CD4-positive, alpha-beta T cell treated with Interleukin-12 subunit alpha and Interleukin-12 subunit beta, for 1 hour (primary cell): Measurements from ENCODE around the gene CSTPP1.
"Not testable (repeated sequence)": the region's sequence is repeated elsewhere in the genome, so short reads cannot be mapped to it uniquely, and the experiment has no call there.

Experiments
- DNase-seq: peaks from one replicate; pipeline ENCODE4 v3.0.0-alpha.2; 2020

The CSTPP1 gene

DNA sequence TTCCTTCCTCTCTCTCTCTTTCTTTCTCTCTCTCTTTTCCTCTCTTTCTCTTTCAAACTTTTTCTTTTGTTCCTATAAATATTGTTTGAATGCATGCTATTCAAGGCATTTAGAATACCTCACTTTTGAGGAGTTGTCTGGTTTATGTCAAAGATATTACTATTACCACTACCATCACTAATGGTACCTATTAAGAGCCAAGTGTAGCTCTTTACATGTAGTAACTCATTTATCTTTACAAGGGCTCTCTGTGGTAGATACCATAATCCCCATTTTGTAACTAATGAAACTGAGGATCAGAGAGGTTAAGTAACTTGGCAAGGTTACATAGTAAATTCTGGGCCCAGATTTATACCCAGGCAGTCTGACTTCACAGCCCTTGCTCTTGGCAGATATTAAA is 116.0 kb downstream of the CSTPP1 start:
- no peak for DNase-seq

DNA sequence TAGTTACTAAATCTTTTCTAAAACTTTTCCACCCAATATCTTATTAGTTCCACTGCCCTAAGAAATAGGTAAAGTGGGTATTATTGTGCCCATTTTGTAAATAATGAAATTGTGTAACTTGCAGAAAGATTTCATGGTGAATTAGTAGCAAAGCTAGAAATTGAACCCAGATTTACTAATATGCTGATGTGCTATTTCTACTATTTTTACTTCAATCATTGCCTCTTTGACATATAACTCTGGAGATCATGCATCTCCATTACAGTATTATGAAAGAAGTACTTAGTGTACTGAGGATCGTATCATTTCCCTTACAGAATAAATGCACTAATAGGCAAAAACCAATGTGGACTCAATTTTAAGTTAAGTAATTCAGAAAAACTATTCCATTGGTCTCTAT is 119.0 kb downstream of the CSTPP1 start:
- no peak for DNase-seq

DNA sequence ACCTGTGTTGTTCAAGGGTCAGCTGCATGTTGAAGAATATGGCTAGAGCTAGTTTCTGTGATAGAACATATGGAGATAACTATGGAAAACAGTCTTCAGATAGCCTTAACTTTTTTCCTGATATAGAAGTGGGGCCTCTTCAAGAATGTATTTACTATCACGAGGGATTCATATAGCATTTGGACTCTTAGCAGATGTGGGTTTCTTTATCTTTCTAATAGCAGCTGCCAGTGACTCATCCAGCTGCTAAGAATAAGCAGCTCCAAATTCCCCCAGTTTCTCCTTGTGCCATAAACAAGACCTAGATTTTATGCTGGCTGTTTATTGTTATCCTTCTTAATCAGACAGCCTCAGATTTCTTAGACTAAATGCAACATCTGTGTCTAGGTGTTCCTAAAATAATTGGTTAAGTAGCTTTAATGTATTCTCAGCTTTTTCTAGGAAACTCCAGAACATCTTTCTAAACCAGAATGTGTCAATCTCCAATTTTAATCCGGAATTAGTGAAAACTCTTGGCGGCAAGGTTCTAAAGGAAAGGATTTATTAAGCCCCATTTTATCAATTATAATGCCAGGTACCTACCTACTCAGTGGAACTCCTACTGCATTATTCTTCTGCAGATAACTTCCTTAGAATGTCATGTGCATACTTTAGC is 119.8 kb downstream of the CSTPP1 start:
- no peak for DNase-seq

DNA sequence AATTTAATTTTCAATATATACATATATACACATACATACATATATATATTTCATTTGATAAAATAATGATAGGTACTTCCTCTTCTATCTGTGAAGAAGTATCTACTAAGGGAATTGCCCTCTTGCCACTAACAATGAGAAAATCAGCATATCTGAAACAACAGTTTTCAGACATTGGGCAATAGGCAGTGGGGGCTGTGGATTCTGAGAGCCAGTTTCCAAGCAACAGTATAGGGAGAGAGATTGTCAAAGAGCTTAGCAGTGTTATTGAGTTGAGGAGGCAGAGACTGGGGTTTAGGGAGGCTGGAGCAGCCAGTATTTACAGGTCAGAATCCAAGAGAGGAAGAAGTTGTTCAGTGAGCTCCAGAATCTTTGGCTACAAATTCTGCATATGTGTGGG is 120.8 kb downstream of the CSTPP1 start:
- DNase-seq: no peak

DNA sequence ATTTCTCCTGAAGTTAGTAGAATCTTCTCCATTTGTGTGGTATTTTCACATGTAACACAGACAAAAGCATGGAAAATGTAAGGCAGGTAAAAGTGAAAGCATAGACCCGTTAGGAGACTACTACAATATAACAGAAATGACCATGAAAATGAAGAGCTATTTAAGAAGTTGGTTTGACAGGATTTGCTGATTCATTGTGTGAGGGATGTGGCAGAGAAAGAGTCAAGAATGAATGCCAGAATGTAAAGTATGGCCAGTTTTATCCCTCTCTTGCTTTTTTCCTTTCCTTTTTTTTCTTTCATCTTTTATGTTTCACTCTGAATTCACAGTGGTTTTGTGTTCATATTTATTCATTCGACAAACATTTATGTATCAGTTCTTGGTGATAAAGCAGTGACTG is 124.2 kb downstream of the CSTPP1 start:
- DNase-seq: no peak

DNA sequence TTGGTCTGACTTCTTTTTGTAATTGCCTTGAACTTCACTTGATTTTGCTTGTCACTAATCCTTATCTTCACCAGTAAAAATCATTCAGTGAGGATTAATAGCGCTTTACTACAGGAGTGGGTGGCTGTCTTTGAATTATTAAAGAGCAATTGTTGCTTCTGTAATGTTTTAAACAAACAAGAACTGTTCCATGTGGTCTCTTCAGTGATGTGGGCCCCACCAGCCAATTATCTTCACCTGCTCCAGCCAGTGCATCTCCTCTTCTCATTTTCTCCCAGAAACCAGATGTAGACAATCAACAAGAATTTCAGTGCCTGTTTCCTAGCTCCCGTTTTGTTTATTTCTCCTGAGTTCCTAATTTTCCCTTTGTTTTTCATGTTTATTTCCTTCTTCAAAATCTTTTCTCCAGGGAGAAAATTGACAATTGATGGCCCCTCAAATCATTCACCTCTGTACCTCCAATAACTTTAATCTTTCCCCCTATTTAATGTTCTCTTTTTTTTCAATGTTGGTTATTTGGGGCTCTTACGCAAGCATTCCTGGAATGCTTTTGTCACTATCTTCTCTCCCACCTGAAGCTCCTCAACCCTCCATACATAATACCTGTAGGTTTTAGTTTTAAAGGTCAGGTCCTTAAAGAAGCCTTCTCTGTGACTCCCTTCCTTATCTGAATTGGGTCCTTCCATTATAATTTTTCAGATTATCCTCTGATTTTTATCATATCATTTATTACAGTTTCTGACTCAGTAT is 125.0 kb downstream of the CSTPP1 start:
- DNase-seq: no peak

DNA sequence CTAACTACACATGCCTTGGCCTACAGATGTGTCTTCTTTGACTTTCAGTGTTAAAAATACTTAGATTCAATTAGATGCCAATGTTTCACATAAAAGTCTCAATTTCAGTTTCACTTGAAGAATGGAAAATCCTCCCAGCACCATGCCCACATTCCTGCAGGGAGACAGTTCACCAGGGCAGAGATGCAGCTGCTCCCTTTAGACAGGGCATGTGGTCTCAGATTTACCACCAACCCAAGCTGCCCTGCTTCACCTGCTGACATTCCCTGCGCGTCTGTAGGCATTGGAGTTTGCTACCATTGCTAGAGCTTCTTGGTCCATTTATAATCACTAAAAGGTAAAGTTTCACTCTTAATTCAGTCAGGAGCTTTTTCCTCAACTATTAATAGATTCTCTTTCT is 126.2 kb downstream of the CSTPP1 start:
- no peak for DNase-seq

DNA sequence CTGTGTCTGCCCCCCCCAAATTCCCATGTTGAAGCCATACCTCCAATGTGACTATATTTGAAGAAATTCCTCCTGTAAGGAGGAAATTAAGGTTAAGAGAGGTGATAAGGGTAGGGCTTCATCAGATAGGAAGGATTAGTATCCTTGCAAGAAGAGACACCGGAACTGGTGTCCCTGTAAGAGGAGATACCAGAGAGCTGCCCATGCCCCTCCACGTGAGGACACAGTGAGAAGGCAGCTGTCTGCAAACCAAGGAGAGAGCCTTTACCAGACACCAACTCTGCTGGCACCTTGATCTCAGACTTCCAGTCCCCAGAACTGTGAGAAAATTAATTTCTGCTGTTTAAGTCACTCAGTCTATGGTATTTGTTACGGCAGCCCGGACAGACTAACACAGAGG is 130.8 kb downstream of the CSTPP1 start:
- no peak for DNase-seq

DNA sequence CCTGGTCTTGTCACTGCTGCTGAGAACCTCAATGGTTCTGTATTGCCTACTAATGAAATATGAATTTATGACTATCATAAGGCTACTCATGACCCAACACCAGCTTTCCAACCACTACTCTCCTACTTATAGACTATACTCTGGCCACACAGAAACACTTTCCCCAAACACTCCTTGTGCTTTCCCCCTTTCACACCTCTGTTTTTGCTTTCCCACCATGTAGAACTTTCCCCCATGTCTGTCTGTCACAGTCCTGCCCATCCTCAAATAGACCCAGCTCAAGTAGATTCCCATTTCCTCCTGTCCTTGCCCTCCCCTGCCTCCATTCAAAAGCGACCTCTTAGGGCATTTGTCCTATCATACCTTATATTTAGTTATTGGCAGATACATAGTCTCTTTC is 134.2 kb downstream of the CSTPP1 start:
- DNase-seq: no peak

DNA sequence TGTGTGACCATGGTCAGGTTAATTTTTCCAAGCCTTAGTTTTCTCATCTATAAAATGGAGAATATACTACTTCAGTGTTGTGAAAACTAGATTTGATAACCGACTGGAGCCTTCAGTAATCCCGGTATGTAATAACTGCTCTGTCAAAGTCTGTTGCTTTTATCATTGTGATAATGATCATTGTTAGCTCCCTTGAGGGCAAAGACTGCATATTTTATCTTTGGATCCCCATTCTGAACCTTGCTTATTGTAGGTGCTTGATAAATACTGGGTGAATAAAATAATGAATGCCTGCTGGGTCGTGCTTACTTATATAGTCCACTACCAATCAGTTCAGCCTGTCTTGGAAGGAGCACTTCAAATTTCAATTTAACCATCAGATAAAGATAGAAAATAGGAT is 134.8 kb downstream of the CSTPP1 start:
- DNase-seq: no peak

DNA sequence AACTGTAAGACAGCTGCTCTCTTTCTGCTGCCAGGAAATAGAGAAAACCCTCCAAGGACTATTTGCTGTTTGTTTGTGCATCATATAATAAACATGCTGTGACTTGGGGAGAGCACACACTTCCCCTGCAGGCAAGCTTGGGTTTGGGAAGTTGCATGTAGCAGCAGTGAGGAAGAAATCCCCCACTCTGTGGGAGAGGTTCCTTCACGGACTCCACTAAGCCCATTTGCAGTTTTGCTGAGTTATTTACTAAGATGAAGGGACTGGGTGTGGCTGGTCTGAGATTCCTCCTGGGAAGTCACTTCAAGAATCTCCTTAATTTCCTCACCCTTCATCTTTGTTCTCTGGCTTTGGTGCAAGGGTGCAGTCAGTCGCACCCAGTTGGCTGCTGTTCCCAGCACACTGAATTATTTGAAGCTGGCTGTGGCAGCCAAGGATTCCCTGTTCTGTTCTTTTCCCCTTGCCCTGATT is 135.3 kb downstream of the CSTPP1 start:
- no peak for DNase-seq

DNA sequence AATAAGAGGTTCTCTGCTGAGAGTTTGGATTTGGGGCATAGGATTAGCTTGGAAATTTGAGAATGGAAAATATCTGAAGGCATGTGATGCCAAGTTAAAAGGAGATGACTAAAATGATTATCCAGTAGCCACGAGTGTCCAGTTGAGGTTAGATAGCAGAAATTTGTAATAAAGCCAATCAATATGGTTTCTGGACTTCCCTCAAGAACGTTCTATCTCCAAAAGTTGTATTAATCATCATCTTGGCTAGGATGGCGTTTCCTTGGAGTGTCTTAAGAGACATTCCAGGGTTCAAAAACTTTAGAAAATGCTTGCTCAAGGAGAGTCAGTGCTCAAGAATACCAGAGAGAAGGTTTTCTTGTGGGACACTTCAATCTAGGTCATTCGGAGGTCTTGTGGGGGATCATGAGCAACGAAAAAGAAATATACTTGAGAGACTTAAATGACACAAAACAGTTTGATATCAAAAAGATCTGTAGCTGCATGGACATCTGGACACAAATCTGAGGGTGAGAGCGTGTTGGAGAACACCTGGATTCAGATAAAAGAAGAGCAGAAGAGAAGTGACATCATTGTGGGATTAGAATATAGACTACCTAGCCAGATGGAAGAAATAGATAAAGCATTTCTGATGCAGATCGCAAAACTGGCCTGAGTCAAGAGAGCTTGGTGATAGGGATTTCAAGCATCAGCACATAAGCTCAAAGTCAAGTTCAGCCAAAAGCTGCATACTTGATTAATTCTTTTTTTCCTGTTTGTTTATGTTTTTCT is 142.4 kb downstream of the CSTPP1 start:
- no peak for DNase-seq

DNA sequence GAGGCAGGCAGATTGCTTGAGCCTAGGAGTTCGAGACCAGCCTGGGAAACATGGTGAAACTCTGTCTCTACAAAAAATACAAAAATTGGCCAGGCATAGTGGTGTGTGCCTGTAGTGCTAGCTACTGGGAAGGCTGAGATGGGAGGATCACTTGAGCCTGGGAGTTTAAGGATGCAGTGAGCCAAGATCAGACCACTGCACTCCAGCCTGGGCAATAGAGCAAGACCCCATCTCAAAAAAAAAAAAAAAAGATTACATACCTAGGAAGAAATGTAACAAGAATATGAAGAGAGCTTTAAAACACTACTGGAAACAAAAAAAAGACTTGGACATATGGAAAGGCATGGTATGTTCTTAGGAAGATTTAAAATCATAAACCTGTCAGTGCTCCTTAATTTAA is 144.2 kb downstream of the CSTPP1 start:
- DNase-seq: not testable (repeated sequence)

DNA sequence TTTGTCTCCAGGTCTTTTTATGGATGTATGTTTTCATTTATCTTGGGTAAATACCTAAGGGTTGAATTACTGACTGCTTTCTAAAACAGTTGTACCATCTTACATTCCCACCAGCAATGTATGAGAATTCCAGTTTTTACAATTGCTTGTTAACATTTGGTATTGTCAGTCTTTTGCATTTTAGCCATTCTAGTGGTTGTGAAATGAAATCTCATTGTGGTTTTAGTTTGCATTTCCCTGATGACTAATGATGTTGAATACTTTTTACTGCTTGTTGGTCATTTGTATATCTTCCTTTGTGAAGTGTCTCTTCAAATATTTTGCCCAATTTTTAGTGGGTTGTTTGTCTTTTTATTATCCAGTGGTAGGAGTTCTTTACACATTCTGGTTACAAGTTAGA is 147.4 kb downstream of the CSTPP1 start:
- DNase-seq: no peak

DNA sequence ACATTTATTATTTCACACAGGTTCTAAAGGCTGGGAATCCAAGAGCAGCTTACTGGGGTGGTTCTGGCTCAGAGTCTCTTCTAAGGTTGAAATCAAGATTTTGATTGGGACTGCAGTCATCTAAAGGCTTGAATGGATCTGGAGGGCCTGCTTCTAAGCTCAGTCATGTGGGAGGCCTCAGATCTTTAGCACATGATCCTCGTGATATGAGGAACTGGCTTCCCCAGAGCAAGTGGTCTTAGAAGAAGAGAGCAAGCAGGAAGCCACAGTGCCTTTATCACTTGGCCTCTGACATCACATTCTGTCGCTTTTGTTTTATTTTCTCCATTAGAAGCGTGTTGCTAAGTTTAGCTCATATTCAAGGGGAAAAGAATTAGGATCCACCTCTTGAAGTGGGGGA is 151.2 kb downstream of the CSTPP1 start:
- no peak for DNase-seq

DNA sequence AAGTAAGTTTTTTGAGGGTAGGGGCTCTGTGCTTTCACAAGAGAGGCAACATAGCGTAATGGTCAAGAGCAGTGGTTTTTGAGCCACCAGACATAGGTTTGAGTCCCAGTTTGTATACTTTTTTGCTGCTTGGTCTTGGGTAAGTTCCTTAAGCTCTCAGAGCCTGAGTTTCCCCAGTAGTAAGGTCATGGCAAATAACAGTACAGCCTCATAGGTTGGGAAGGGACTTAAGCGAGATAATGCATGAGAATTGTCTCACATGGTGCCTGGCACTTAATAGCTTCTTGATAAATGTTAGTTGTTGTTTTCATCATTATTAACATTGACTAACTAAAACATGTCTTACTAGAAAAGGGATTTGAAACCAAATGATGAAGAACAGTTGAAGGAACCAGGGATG is 157.0 kb downstream of the CSTPP1 start:
- DNase-seq: no peak

DNA sequence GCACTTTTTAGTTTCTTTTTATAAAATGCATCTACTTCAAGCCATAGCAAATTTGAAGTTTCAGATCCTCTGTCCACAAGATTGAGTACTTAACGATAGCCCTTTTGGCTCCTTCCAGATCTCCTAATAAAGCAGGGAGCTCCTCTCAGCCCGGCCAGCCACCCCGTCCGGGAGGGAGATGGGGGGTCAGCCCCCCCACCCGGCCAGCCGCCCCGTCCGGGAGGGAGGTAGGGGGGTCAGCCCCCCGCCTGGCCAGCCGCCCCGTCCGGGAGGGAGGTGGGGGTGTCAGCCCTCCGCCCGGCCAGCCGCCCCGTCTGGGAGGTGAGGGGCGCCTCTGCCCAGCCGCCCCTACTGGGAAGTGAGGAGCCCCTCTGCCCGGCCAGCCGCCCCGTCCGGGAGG is 160.3 kb downstream of the CSTPP1 start:
- DNase-seq: not testable (repeated sequence)

DNA sequence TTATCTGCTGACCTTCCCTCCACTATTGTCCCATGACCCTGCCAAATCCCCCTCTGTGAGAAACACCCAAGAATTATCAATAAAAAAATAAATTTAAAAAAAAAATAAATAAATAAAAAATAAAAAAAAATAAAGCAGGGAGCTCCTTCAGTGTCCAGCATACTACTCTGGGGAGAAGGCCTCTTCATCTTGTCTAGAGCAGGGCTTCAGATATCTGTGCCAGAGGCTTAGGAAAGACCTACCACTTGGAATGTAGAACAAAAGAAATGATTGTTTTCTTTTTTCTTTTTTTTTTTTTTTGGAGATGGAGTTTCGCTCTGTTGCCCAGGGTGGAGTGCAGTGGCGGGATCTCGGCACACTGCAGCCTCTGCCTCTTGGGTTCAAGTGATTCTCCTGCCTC is 161.7 kb downstream of the CSTPP1 start:
- DNase-seq: not testable (repeated sequence)

DNA sequence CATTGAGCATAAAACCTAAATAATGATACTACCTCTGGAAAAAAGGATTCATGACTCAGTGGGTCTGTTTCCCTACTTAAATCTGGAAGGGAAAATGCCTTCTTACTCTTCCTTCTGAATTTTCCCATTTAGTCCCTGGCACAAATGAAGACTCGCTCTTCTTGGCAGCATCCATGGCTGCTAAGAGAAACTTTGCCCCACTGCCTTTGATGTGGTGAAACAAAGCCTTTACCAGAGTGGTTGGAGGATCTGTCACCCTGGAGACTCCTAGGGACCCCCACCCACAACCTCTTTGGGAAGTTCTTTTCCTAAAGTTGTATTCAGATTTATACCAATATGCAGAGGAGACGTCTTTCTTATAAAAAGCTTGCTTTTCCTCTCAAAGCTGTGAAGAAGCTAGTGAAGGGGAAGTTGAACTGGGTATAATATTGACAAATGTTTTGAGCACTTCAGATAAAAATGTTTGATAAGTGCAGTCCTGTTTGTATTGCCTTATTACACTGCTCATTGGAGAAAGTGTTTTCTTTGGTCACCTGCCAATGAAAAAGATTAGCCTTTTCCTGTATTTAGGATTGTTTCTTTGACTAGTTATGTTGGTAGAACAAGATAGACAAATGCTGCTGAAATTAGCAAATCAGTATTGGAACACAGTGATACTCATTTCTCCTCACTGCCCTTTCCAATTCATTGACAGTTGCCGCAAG is 162.8 kb downstream of the CSTPP1 start:
- no peak for DNase-seq

DNA sequence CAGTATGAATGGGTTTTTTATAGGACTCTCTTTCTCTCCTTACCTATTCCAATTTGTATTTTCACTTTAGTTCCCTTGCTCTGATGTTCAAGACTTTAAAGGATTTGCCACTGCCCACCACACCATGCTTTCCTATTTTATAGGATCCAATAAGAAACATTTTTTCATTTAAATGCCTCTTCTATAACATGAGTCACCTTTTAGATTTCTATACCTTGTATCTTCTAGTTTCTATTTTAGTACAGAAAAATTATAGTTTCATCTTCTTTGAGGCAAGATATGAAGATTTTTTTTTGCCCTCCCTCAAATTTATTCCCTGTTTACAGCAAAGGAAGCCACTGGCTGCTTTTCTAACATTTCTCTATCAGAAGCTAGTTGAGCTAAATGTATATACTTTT is 163.4 kb downstream of the CSTPP1 start:
- no peak for DNase-seq

DNA sequence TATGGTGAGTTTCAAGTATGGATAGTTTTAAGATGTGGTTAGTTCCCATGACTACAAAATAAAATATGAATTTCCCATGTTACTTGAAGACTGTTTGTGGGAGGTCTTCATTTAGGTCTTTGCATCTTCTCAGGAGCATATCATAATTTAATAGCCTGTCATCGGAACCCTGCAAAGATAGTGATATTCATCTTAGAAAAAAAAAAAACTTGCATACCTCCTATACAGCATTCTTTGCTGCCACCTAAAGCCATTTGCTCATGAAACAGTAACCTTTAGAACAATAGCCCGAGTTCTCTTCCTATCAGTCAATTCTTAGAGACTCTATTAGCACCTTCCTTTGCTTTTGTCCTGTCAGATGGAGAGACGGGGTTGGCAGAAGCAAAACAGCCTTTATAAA is 164.8 kb downstream of the CSTPP1 start:
- no peak for DNase-seq

DNA sequence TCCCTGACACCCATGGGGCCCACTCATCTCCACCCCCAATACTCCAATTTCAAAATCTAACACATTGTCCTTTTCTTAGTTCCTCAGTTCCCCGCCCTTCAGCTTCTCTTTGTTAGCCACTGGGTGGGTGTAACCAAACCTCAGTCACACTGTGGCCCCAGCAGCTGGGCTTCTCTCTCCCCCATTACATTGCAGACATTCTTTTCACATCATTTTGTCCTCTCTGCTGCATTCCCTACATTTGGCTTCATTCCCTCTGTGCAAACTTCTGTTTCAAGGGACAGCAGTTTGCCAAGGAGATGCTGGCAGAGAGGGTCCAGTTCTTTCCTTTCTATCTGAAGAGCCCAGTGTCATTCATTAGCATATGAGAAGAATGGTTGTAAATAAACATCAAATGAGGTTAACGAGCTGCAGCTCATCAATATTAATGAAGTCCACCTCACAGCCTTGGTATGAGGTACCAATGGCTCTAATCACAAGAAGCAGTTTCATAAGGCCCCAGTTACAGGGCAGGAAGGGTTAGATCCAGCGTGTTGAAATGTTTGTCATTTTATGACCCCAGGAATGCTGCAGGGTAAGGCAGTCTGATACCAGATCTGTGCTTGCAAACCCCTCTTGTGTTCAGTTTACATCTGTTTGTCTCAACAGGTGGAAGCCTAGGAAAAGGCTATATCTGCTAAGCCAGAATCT is 167.8 kb downstream of the CSTPP1 start:
- DNase-seq: no peak

DNA sequence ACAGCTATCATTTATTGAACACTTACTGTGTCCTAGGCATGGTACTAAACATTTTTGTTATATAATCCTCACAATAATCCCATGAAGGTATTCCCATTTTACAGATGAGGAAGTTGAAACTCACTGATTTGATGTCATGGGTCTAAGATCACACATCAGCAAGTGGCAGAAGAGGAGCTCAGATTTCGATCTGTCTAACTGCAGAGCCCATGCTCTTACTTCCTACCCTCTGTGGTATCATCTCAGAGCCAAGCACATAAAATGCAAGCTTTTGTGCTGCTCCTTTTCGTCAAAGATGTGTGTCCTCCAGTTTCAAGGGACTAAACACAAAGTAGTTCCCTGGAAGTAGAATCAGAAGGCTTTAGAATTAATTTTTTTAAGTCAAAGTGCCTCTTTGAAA is 169.0 kb downstream of the CSTPP1 start:
- no peak for DNase-seq
